ENCODE data around the gene H2BK1.

H2BK1 gene

GRCh38 chr7:151245360-151246101, 35.2 kb upstream of the H2BK1 start:
- peak in 9 of 51 donors; percentile 15 to 61 (median 34) for DNase-seq

- no peak for DNase-seq
Measured at GRCh38 chr7:151244841-151245346, 34.6 kb upstream of the H2BK1 start.

- DNase-seq, result peak in 16 of 51 donors; percentile 18 to 60 (median 41)
Measured at GRCh38 chr7:151244196-151244840, 34.0 kb upstream of the H2BK1 start.

- DNase-seq, result peak in 4 of 51 donors; percentile 30 to 42 (median 34)
Measured at GRCh38 chr7:151243408-151244195, 33.3 kb upstream of the H2BK1 start.

GRCh38 chr7:151243045-151243349, 32.7 kb upstream of the H2BK1 start:
- no peak for DNase-seq

- DNase-seq, result no peak
Measured at GRCh38 chr7:151242159-151243044, 32.1 kb upstream of the H2BK1 start.

- DNase-seq, result no peak
Measured at GRCh38 chr7:151241755-151242096, 31.4 kb upstream of the H2BK1 start.

- no peak for DNase-seq
Measured at GRCh38 chr7:151240942-151241754, 30.9 kb upstream of the H2BK1 start.

- DNase-seq, result no peak
Measured at GRCh38 chr7:151240536-151240935, 30.2 kb upstream of the H2BK1 start.

GRCh38 chr7:151239837-151240459, 29.7 kb upstream of the H2BK1 start:
- no peak for DNase-seq

GRCh38 chr7:151238924-151239836, 28.9 kb upstream of the H2BK1 start:
- no peak for DNase-seq

- DNase-seq, result no peak
Measured at GRCh38 chr7:151238190-151238810, 28.0 kb upstream of the H2BK1 start.

- DNase-seq, result no peak
Measured at GRCh38 chr7:151237244-151238189, 27.2 kb upstream of the H2BK1 start.

GRCh38 chr7:151236406-151236805, 26.1 kb upstream of the H2BK1 start:
- no peak for DNase-seq

GRCh38 chr7:151235091-151235787, 25.0 kb upstream of the H2BK1 start:
- DNase-seq, result no peak

- DNase-seq, result no peak
Measured at GRCh38 chr7:151233804-151234203, 23.5 kb upstream of the H2BK1 start.
